GM21529 (cell line): ENCODE measurements around the gene SCGB1C2.
"Not testable (repeated sequence)": the region's sequence is repeated elsewhere in the genome, so short reads cannot be mapped to it uniquely, and the experiment has no call there.

Source experiments
- ATAC-seq: cut with Tn5 transposase; IDR thresholded peaks from one replicate; pipeline ENCODE4 v1.9.1; 2021; ENCODE audit not compliant: unreplicated experiment

Gene SCGB1C2

DNA sequence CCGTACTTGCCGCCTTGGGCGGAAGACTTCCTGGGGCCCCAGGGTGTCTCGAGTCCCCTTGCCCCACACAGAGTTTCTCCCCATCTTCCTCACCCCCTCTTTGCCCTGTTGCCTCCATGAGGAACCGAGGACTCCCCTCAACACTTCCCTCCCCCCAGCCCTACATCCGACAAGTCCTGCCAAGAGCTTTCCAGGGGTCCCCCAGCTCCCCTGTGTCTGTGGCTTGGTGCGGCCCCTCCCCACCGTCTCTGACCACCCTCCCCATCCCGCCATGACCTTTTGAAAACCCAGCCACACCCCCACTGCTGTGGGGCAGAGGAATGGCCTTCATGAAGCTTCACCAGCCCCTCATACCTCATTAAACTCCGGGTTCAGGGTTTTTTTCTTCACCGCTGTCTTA lies 11.4 kb downstream of the SCGB1C2 start:
- no peak for ATAC-seq

DNA sequence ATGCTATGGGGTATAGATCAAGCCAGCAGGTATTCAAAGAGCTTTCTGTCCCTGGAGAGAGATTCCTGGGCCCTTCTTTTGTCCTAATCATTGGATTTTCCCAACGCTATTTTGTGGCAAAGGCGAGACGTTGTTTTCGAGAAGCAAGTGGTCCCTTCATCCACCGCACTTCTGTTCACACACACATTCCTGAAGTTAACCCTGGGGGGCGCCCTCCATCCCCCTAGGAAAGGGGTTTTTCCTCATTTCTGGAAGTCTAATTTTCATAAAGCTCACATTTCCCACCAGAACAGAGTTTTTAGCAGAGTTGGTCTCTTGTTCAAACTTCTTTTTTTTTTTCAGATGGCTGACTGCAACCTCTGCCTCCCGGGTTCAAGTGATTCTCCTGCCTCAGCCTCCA lies 11.9 kb downstream of the SCGB1C2 start:
- ATAC-seq: no peak

DNA sequence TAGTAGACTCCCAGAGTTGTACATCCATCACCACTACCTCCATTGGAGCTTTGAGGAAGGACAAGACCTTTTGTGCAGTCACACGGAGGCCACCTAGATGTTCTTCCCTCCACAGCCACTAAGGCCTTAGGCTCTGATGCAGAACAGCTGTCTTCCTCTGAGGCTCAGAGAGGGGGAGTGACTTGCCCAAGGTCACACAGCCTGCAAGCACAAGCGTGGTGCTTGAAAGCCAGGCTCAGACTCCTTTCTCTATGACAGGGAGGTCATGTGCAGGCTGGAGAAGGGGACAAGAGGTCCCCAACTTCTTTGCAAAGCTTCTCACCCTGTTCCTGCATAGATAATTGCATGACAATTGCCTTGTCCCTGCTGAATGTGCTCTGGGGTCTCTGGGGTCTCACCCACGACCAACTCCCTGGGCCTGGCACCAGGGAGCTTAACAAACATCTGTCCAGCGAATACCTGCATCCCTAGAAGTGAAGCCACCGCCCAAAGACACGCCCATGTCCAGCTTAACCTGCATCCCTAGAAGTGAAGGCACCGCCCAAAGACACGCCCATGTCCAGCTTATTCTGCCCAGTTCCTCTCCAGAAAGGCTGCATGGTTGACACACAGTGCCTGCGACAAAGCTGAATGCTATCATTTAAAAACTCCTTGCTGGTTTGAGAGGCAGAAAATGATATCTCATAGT lies 12.7 kb downstream of the SCGB1C2 start:
- ATAC-seq: no peak

DNA sequence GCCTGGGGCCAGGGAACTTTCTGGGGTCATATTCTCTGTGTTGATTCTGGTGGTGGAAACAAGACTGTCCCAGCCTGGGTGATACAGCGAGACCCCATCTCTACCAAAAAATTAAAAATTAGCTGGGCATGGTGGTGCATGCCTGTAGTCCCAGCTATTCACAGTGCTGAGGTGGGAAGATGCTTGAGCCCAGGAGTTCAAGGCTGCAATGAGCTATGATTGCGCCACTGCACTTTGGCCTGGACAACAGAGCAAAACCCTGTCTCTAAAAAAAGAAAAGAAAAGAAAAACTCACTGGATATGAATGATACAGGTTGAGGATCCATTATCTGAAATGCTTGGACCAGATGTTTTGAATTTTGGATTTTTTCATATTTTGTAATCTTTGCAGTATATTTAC lies 13.6 kb downstream of the SCGB1C2 start:
- no peak for ATAC-seq

DNA sequence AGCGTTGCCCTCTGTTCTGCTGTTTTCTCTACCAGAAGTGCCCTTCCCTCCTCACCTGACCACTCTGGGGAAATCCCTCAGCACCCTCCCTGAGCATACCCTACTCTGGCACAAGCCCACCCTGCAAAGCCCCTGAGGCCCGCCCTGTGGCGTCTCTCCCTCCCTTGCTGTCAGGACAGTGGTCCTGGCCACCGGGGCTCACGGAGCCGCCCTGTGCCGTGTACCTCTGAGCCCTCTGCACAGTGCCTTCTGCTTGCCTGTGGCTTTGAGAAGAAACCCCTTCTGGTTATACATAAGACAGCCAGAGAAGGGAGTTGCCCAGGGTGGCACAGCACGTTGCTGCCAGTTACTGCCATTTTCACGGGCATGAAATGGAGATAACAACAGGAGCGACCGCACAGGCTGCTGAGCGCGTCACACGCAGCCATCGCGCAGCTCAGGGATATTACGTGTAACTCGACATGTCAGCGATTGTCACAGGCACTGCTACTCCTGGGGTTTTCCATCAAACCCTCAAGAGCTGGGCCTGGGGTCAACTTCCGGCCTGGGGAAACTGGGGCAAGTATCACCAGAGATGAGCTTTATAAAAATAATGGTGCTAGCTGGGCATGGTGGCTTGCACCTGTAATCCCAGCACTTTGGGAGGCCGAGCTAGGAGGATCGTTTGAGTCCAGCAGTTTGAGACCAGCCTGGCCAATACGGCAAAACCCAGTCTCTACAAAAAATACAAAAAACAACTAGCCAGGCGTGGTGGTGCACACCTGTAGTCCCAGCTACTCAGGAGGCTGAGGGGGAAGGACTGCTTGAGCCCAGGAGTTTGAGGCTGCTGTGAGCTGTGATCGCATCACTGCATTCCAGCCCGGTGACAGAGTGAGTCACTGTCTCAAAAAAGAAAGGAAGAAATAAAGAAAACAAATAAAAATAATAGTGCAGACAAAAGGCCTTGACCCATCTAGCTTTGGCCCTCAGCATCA lies 14.8 kb downstream of the SCGB1C2 start:
- no peak for ATAC-seq

DNA sequence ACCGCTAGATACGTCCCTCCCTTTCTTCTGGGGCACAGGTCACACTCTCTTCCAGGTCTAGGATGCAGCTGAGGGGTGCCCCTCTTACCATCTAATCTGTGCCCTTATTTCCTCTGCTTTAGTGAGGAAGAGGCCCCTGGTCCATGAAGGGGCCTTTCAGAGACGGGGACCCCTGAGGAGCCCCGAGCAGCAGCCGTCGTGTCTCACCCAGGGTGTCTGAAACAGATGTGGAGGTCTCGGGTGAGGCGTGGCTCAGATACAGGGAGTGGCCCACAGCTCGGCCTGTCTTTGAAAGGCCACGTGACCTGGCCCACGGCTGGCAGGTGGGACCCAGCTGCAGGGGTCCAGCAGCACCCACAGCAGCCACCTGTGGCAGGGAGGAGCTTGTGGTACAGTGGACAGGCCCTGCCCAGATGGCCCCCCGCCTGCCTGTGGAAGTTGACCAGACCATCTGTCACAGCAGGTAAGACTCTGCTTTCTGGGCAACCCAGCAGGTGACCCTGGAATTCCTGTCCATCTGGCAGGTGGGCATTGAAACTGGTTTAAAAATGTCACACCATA lies 15.6 kb downstream of the SCGB1C2 start:
- ATAC-seq: no peak

DNA sequence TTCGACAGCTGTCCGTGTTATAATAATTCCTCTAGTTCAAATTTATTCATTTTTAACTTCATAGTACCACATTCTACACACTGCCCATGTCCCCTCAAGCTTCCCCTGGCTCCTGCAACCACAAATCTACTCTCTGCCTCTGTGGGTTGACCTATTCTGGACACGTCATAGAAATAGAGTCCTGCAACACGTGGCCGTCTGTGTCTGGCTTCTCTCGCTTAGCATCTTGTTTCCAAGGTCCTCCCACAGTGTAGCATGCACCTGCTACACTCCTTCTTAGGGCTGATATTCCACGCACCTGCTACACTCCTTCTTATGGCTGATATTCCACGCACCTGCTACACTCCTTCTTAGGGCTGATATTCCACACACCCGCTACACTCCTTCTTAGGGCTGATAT lies 16.5 kb downstream of the SCGB1C2 start:
- no peak for ATAC-seq

DNA sequence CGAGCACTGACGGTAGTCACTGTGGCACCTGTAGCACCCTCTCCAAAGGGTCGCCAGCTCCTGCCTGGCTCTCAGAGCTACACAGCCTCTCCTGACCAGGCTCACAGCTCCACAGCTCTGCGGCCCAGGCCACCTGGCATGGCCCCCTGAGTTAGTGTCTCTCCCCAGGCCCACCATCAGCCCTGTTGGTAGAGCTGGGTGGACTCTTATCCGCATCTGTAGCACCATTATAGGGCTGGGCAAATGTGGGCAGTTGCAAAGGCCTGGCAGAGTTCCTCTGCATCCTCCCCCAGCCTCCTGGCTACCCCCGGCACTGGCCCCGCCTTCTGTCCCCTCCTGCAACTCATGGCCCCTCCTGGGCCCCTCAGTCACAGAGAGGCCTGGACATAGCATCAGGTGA lies 18.2 kb downstream of the SCGB1C2 start:
- ATAC-seq: no peak

DNA sequence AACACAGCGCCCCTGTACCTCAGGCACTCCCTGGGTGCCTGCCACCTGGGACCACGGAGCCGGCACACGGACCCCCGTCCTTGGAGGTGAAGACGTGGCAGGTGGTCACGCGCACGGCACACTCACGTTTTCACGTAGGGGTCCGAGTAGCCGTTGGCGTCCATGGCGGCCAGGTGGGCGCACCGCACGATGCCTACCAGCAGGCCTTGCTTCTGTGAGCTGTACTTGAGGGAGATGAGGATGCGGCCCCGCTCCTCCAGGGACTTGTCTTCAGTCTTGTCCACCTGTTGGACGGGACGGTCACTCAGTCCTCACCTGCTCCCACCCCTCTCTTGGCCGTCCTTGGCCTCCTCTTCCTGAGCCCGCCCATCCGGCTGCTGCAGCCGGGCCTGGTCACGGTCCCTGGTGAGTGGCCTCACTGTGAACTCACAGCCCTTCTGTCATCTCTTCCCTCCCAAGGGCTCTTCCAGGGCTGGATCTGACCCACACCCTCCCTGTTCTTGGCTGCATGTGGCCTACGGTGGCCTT lies 18.8 kb downstream of the SCGB1C2 start:
- ATAC-seq: no peak

DNA sequence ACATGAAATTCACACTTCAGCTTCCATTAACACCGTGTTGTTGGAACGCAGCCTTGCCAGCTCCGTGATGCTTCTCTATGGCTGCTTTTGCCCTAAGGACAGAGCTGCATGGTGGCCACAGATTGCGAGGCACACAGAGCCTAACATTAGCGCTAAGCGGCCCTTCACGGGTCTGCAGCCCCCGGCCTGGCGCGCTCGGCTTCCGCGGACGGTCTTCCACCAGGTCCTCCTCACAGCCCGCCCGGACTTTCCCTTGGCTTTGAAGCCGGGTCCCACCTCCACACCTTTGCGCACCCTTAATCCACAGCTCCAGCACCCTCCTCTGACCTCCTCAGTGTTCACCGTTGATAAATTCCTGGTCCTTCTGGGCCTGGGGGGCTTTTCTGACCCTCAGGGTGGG lies 19.6 kb downstream of the SCGB1C2 start:
- ATAC-seq: no peak

DNA sequence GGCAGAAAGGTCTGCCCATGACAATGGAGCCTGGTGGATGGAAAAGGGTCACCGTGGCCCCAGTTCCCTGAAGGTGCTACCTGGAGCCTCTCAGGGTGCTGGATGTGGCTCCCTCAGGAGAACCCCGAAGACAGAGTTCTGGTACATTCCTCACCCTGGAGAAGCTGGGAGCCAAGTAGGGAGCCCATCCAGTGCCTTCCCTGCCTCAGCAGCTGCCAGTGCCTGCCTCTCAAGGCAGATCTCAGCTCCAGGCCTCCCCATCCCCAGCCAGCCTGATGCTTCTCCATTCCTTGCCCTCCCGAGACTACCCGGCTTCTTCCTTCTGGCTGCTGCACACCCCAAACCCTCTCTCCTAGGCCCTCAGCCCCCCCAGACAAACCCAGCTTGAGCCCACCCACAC lies 20.5 kb downstream of the SCGB1C2 start:
- ATAC-seq: no peak

DNA sequence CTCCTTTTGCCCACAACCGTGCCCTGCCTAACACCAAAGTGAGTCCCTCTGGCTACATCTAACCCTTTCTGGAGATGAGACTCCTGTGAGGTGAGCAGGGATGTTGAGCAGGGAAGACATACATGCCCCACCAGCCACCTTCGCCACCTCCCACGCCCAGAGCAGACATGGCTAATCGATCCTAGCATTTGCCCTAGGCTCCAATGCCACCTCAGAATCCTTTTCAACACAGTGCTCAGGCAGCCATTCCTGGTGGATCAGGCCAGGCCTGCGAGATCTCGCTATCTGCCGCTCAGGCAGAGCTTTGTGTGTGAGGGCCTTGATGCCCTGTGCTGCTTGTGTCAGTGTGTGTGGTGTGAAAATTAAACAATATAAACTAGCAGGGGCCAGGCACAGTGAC lies 21.0 kb downstream of the SCGB1C2 start:
- ATAC-seq: no peak

DNA sequence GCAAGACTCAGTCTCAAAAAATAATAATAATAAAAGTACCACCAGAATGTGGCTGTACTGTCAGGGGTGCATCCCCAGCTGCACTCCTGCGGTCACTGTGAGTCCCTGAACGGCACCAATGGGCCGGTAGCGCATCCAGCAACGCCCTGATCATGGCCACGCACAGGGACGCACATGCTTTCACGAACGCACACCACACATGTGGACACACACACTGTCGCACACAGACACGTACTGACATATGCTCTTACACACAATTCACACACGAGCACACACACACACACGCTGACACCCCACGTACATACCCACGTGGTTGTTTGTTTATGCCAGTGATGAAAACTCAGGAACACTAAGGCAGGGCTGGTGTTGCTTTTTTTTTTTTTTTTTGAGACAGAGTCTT lies 22.2 kb downstream of the SCGB1C2 start:
- no peak for ATAC-seq

DNA sequence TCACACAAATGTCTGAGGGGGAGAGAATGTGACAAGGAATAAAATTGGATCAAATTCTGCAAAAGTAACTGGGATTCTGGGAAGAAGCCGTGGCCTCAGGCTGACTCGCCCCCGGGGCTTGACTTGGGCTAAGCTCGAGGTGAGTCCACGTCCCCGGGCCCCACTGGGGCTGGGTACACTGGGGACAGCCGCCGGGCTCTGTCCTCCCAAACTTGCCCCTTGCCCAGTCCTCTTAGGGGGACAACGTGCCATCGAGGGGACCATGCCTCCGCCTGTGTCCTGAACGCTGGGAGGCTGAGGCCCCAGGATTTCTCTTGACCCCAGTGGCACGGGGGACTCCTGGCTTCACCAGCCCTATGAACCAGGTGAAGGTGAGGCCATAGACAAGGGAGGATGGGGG lies 23.0 kb downstream of the SCGB1C2 start:
- no peak for ATAC-seq

DNA sequence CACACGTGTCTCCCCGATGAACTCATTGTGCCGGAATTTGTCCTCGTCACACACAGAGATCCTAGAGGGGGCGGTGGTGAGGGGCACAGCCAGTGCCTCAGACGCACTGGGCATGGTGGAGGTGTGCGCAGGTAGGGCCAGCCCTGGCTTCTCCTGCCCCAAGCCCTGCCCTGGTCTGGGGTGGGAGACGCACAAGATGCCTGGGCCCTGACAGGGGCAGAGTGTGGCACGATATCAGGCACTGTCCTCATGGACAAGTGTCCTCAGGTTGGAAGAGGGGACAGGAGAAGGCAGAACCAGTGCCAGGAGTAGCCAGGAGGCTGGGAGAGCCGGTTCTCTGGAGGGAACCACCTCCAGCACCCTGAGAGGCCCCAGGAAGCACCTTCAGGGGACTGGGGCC lies 24.1 kb downstream of the SCGB1C2 start:
- no peak for ATAC-seq

DNA sequence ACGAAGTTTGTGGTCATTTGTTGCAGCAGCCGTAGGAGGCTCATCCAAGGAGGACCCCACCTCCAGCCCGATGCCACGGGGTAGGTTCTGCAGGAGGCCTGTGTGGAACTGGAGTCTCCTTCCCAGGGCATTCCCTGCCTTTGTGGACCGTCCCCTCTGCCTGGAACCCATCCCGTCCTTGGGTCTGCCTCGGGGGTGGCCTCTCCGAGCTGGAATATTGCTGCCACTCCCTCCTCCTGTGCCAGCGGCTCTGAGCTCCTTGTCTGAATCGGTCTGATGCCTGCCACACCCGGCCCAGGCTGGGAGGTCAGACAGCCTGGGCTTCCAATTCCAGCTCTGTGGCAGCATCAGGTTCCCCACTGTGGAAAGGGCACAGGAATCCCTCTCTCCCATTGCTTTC lies 25.3 kb downstream of the SCGB1C2 start:
- ATAC-seq: no peak

DNA sequence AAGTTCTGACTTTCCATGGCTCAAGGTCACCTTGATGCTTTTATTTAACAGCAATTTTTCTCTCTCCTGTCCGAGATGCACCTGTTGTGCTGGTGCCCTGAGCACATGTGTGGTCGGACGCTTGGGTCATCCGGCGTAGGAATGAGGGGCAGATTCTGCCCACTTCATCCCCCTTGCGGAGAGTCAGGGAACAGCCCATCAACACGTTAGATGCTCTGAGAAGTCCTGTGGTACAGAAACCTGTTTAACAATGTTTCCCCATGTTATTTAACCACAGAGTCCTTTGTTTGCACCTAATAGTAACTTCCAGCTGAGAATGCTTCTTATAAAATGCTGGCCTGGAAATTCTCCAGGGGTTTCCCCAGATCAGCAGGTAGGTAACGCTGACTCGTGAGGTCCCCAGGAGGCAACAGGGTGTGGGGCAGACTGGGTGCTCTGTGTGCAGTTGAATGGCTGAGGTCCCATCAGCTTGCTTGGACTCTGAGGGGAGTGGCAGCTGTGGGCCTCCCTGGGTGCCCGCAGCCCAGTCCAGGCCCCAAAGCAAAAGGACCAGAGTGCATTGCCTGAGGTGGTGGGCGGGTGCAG lies 26.2 kb downstream of the SCGB1C2 start:
- ATAC-seq: no peak

DNA sequence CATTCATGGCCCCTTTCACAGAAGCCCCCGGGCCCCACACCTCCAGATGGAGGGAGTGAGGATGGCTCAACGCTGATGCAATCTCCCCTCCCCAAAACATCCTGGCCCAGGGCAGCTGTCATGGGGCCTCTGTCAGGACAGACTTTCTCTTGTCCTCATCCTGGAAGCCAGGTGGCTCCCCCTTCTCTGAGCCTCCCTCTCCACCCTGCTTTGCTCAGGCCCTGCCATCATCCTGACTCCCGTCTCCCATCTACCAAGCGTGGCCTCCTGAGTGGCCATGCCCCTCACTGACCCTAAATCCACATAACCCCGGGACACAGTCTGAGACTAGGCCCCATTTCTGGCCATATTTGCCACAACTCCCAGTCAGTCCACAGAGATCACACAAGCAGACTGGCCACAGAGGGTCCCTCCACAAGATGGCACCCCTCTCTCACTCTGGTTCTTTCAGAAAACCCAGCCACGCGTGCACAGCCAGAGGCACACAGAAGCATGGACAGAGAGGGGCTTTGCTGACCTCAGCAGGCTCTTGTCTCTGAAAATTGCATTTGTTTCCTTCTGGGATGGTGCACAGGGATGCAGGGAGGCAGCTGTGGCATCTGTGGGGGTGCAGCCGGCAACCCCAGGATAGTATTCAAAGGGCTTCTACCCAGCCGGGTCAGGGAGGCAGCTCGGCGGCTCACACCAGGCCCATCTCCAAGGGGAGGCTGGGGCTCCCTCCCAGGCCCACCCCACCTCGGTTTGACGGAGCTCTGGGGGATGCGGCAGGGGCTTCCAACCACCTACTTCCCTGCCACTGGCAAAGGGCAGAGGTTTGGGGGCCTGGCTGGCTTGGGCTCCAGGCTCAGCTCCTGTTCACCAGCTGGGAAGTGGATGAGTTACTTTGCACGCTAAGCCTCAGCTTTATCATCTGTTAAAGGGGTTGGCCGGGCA lies 27.2 kb downstream of the SCGB1C2 start:
- no peak for ATAC-seq

DNA sequence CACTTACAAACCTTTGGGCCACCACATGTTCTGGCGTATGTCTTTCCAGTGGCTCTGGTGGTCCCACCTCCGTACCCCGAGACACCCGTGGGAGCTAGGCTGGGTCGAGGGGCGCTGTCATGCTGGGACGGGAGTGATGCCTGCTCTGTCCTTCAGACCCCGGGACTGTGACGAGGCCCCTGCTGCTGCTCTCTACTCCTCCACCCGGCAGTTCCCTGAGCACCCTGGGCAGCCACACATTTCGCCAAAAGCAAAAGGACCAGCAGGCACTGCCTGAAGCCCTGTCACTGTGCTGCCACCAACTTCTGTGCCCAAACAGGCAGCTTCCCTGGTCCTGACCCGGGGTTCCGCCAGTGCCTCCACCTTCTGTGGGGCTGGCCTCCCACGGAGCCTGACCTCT lies 28.6 kb downstream of the SCGB1C2 start:
- ATAC-seq: no peak

DNA sequence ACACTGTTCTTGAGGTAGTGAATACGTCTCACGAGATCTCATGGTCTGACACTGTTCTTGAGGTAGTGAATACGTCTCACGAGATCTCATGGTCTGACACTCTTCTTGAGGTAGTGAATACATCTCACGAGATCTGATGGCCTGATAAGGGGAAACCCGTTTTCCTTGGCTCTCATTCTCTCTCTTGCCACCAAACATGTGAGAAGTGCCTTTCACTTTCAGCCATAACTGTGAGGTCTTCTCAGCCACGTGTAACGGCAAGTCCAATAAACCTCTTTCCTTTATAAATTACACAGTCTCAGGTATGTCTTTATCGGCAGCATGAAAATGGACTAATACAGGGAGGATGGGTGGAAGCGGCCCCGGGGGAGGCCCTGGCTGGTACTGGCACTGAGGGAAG lies 31.2 kb downstream of the SCGB1C2 start:
- not testable (repeated sequence) for ATAC-seq
